Spinal cord (tissue), 10 donors: ENCODE results near the gene SIPA1L3. TPM values are rescaled to one million over a fixed set of nuclear protein-coding genes. Genes with fewer than 3 reads are reported as not detected.

Source experiments
- DNase-seq, 6 donors: peaks; one replicate each; pipeline versions ENCODE4 v3.0.0 to v3.0.0-alpha.2; 2013 to 2015; ENCODE audit warnings: low spot score in 6 of 6, low read depth in 4 of 6
- H3K27ac ChIP-seq: one replicate; pipeline ENCODE4 v1.5.1; 2013; ENCODE audit warnings: low read depth, low read length, control low read depth
- H3K27me3 ChIP-seq: one replicate; pipeline ENCODE4 v1.6.1; 2013; ENCODE audit warnings: low read length; ENCODE audit not compliant: control insufficient read depth, insufficient read depth
- H3K36me3 ChIP-seq: one replicate; pipeline ENCODE4 v1.6.1; 2013; ENCODE audit warnings: low read length; ENCODE audit not compliant: control insufficient read depth, insufficient read depth
- H3K4me1 ChIP-seq: one replicate; pipeline ENCODE4 v1.6.1; 2013; ENCODE audit warnings: low read length; ENCODE audit not compliant: control insufficient read depth, insufficient read depth
- H3K4me3 ChIP-seq: one replicate; pipeline ENCODE4 v1.5.1; 2013; ENCODE audit warnings: low read depth, low read length, control low read depth
- H3K9me3 ChIP-seq: one replicate; pipeline ENCODE4 v1.6.1; 2013; ENCODE audit warnings: low read length; ENCODE audit not compliant: control insufficient read depth, insufficient read depth
- WGBS: methylation state at CpG from one replicate; pipeline ENCODE4 v1.1.5; 2013; ENCODE audit warnings: missing lambda C conversion rate; ENCODE audit not compliant: insufficient coverage; 5-methylcytosine and 5-hydroxymethylcytosine counted together
- polyA plus RNA-seq, 2 donors: library from polyadenylated mRNA; unstranded; fragments of 120-200 nt; gene quantifications; one replicate each; pipeline ENCODE4 v1.2.1, GENCODE V29; 2013; ENCODE audit not compliant: insufficient read length in 2 of 2
- total RNA-seq, 2 donors: library from RNA; depleted of rRNA in 1 of 2; stranded (reverse); fragments of 120-200 nt in 1 of 2; fragments of >200 nt in 1 of 2; gene quantifications; one replicate each; pipeline versions ENCODE4 v1.2.3 to v1.2.4, GENCODE V29; 2013 to 2014
- donor health status: healthy.

The SIPA1L3 gene
- total and polyA plus RNA-seq, 4 donors: 13.6 to 34.8 (median 21.9) TPM

- Histone ChIP-seq H3K4me1 (peaks cover 41% of the 10 kb centered on the region), H3K9me3 (no peaks in the 10 kb centered on the region), H3K27ac (no peak overlapping the region), H3K4me3 (no peak overlapping the region), H3K27me3 (no peaks in the 10 kb centered on the region), H3K36me3 (no peaks in the 10 kb centered on the region)
- DNase-seq: no peak
- WGBS: 90% methylated on average over 17 of the region's 20 CpGs
Observed at GRCh38 chr19:38006361-38007045, 99.5 kb downstream of the SIPA1L3 start.

- DNase-seq: no peak
- Histone ChIP-seq H3K4me1 (peaks cover 30% of the 10 kb centered on the region), H3K27ac (no peak overlapping the region), H3K27me3 (no peaks in the 10 kb centered on the region), H3K4me3 (no peak overlapping the region), H3K9me3 (no peaks in the 10 kb centered on the region), H3K36me3 (peaks cover 5% of the 10 kb centered on the region)
- WGBS: 87% methylated on average over 8 of the region's 9 CpGs
Observed at GRCh38 chr19:38009650-38010242, 102.7 kb downstream of the SIPA1L3 start.

- 83% methylated on average over 3 of the region's 3 CpGs for WGBS
- DNase-seq: no peak
- Histone ChIP-seq H3K4me3 (no peak overlapping the region), H3K36me3 (peaks cover 5% of the 10 kb centered on the region), H3K27me3 (no peaks in the 10 kb centered on the region), H3K4me1 (peaks cover 17% of the 10 kb centered on the region), H3K27ac (no peak overlapping the region), H3K9me3 (no peaks in the 10 kb centered on the region)
Observed at GRCh38 chr19:38011426-38011825, 104.4 kb downstream of the SIPA1L3 start.

GRCh38 chr19:38012290-38012689 is 105.3 kb downstream of the SIPA1L3 start:
- 36% methylated on average over 2 of the region's 5 CpGs for WGBS
- Histone ChIP-seq H3K27me3 (no peaks in the 10 kb centered on the region), H3K4me1 (peaks cover 17% of the 10 kb centered on the region), H3K36me3 (peaks cover 5% of the 10 kb centered on the region), H3K4me3 (no peak overlapping the region), H3K9me3 (no peaks in the 10 kb centered on the region), H3K27ac (no peak overlapping the region)
- no peak for DNase-seq

GRCh38 chr19:38012944-38013343 is 105.9 kb downstream of the SIPA1L3 start:
- Histone ChIP-seq H3K27ac (peak overlapping the region; percentile 43), H3K36me3 (peaks cover 5% of the 10 kb centered on the region), H3K9me3 (no peaks in the 10 kb centered on the region), H3K4me1 (peaks cover 17% of the 10 kb centered on the region), H3K27me3 (no peaks in the 10 kb centered on the region), H3K4me3 (no peak overlapping the region)
- WGBS: 59% methylated on average over 5 of the region's 5 CpGs
- DNase-seq: no peak

GRCh38 chr19:38013913-38014580 is 107.0 kb downstream of the SIPA1L3 start:
- no peaks in the 10 kb centered on the region for H3K9me3 ChIP-seq
- H3K27ac ChIP-seq: no peak overlapping the region
- no peak for DNase-seq
- H3K4me1 ChIP-seq: peaks cover 17% of the 10 kb centered on the region
- WGBS: 98% methylated on average over 7 of the region's 11 CpGs
- H3K27me3 ChIP-seq: no peaks in the 10 kb centered on the region
- H3K4me3 ChIP-seq: no peak overlapping the region
- peaks cover 5% of the 10 kb centered on the region for H3K36me3 ChIP-seq

GRCh38 chr19:38015216-38015615 is 108.2 kb downstream of the SIPA1L3 start:
- no peak overlapping the region for H3K4me3 ChIP-seq
- H3K9me3 ChIP-seq: no peaks in the 10 kb centered on the region
- H3K27me3 ChIP-seq: no peaks in the 10 kb centered on the region
- WGBS: 93% methylated on average over 3 of the region's 6 CpGs
- H3K36me3 ChIP-seq: peaks cover 5% of the 10 kb centered on the region
- peaks cover 17% of the 10 kb centered on the region for H3K4me1 ChIP-seq
- DNase-seq: no peak
- no peak overlapping the region for H3K27ac ChIP-seq

GRCh38 chr19:38015761-38016160 is 108.8 kb downstream of the SIPA1L3 start:
- no peak overlapping the region for H3K27ac ChIP-seq
- H3K4me1 ChIP-seq: peaks cover 17% of the 10 kb centered on the region
- no peaks in the 10 kb centered on the region for H3K27me3 ChIP-seq
- H3K36me3 ChIP-seq: peaks cover 5% of the 10 kb centered on the region
- 60% methylated on average over 1 of the region's 7 CpGs for WGBS
- H3K9me3 ChIP-seq: no peaks in the 10 kb centered on the region
- no peak overlapping the region for H3K4me3 ChIP-seq
- DNase-seq: peak in 1 of 6 donors; percentile 33

GRCh38 chr19:38017401-38018151 is 110.6 kb downstream of the SIPA1L3 start:
- 88% methylated on average over 5 of the region's 6 CpGs for WGBS
- no peak overlapping the region for H3K27ac ChIP-seq
- H3K36me3 ChIP-seq: no peaks in the 10 kb centered on the region
- peaks cover 9% of the 10 kb centered on the region for H3K4me1 ChIP-seq
- no peak for DNase-seq
- no peaks in the 10 kb centered on the region for H3K9me3 ChIP-seq
- H3K4me3 ChIP-seq: no peak overlapping the region
- H3K27me3 ChIP-seq: no peaks in the 10 kb centered on the region
